ENCODE results near the gene MS4A10. TPM values are rescaled to one million over a fixed set of nuclear protein-coding genes. Genes with fewer than 3 reads are reported as not detected.

Gene MS4A10
- total and polyA plus RNA-seq, 10 of the 15 experiments (the other 5 are each of a cell fraction or from before 2014, with no cell fraction given): not detected

DNA sequence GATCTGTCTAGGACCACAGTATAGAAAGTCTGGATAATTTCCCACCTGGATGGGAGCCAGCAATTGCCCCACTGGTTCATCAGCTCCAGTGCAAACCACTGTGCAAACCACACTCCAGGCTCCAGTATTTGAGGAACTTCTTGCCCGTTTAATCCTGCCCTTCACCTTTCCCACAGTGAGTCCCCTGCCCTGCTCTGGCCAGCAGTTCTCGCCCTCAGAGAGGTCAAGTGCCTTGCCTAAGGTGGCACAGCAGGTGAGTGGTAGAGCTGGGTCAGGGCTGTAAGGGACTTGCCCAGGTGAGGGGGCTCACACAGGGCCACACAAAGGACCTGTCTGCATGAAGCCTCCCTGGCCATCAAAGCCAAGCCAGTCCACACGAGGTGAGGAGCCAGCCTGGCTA lies 24.1 kb downstream of the MS4A10 start:
- Histone ChIP-seq H3K4me2 (ENCODE audit: control insufficient read depth, insufficient read depth) (no peak overlapping the region), H3K4me3 (no peak overlapping the region), H4K20me1 (ENCODE audit: control insufficient read depth, insufficient read depth) (no peaks in the 10 kb centered on the region), H3K27me3 (replicated peaks in 1 of 2; ENCODE audit: control insufficient read depth in 2 of 2, insufficient read depth in 2 of 2, low read length in 1 of 2) (no peaks in the 10 kb centered on the region), H2AFZ (ENCODE audit: control insufficient read depth, low read depth, low read length) (no peak overlapping the region), H3K9me3 (replicated peaks; ENCODE audit: control insufficient read depth, insufficient read depth, low read length) (no peaks in the 10 kb centered on the region; the same call in 2 of the 3 replicates), H3K36me3 (ENCODE audit: control insufficient read depth in 2 of 2, insufficient read depth in 2 of 2, low read length in 1 of 2) (no peaks in the 10 kb centered on the region), H3K9ac (ENCODE audit: control insufficient read depth, insufficient read depth, low read length) (no peak overlapping the region), H3K79me2 (ENCODE audit: control insufficient read depth, insufficient read depth, low read length) (no peaks in the 10 kb centered on the region), H3K4me1 (ENCODE audit: control insufficient read depth, insufficient read depth, low read length) (no peaks in the 10 kb centered on the region), H3K27ac (ENCODE audit: control insufficient read depth, insufficient read depth) (no peak overlapping the region)
- DNase-seq (ENCODE audit: low read depth, low spot score): no peak
- 0% methylated on average over 3 of the region's 3 CpGs for WGBS (ENCODE audit: insufficient coverage, insufficient replicate concordance, low lambda C conversion rate, missing lambda C conversion rate)
- no peak for ATAC-seq
- RAD21 ChIA-PET (ENCODE audit: unreplicated experiment): interaction anchor here (0.6 kb wide), 1 partner anchor 319 kb away, joined by 3 read pairs; no protein-coding TSS in a partner anchor
- in situ Hi-C loops (cut with MboI) (no loop called here), intact Hi-C loops (cut with micrococcal nuclease; ENCODE audit: unreplicated experiment) (no loop called here)
- POLR2A ChIA-PET: interaction anchor here (0.7 kb wide), 1 partner anchor 33 kb away, joined by 3 read pairs; no protein-coding TSS in a partner anchor
- FAIRE-seq: no peak
- SMC1A ChIA-PET (ENCODE audit: uncharacterized antibody, unreplicated experiment): no interaction called here
- TF ChIP-seq NR2C2 (IDR thresholded peaks at IDR 0.05; ENCODE audit: borderline replicate concordance, control insufficient read depth, insufficient read length, low read depth): no peak
- no peak for TF ChIP-seq ZSCAN29 (IDR thresholded peaks at IDR 0.05)
- no peak for TF ChIP-seq PAX8 (IDR thresholded peaks at IDR 0.05)
- TF ChIP-seq BCLAF1 (IDR thresholded peaks at IDR 0.05): no peak
- TF ChIP-seq RBBP5 (conservative IDR thresholded peaks at IDR 0.05): no peak
- TF ChIP-seq, protein P1, sequence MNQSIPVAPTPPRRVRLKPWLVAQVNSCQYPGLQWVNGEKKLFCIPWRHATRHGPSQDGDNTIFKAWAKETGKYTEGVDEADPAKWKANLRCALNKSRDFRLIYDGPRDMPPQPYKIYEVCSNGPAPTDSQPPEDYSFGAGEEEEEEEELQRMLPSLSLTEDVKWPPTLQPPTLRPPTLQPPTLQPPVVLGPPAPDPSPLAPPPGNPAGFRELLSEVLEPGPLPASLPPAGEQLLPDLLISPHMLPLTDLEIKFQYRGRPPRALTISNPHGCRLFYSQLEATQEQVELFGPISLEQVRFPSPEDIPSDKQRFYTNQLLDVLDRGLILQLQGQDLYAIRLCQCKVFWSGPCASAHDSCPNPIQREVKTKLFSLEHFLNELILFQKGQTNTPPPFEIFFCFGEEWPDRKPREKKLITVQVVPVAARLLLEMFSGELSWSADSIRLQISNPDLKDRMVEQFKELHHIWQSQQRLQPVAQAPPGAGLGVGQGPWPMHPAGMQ (IDR thresholded peaks at IDR 0.05; ENCODE audit: borderline replicate concordance): no peak
- TF ChIP-seq SMC3 (IDR thresholded peaks at IDR 0.05; ENCODE audit: borderline replicate concordance, low read length): no peak
- no peak for TF ChIP-seq ZNF687 (IDR thresholded peaks at IDR 0.05)
- CTCF ChIA-PET: interaction anchor here (1.0 to 1.2 kb wide), 2 partner anchors 22 to 25 kb away, joined by 4 to 5 read pairs; no protein-coding TSS in a partner anchor
- BruUV-seq (replicated peaks): no TSS peak
